ENCODE measurements around the gene FATE1.

DNA sequence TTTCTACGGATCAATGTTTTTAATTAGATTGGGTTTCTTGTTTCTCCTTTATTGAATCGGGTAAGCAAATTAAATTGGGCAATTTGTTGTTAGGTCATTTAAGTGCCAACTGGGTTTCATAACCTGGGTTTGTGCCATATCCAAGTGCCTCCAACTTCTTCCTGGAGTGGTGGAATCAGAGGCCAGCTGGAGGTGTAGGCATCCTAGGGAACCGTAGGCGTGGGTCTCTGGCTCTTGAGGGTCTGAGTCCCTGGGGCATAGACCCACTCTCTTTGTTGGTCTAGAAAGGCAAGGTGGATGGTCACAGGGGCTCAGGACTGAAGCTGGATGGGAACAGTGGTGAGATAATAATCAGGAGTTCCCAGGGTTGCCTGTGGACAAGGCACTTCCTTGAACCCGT, 37.0 kb downstream of the FATE1 start:
- TF ChIP-seq CTCF (IDR thresholded peaks at IDR 0.05) (no peak), POLR2A (IDR thresholded peaks at IDR 0.05) (no peak)

All from esophagus squamous epithelium (tissue), 4 donors.